HepG2 (cell line): ENCODE results near the gene CDC26. TPM values are rescaled to one million over a fixed set of nuclear protein-coding genes. Genes with fewer than 3 reads are reported as not detected.

Source experiments
- FOXC1 ChIP-seq: sonication (generic); formaldehyde crosslinking; IDR thresholded peaks from 2 replicates; pipeline ENCODE4 v1.8.0; 2022; ENCODE audit warnings: mild to moderate bottlenecking, missing genetic modification reagents, borderline replicate concordance
- HOXD1 ChIP-seq: sonication (generic); formaldehyde crosslinking; IDR thresholded peaks from 2 replicates; pipeline ENCODE4 v1.5.0; 2020; ENCODE audit warnings: missing genetic modification reagents
- KDM4B ChIP-seq: sonication (generic); formaldehyde crosslinking; IDR thresholded peaks from 2 replicates; pipeline ENCODE4 v1.4.0; 2020; ENCODE audit warnings: missing genetic modification reagents
- RBAK ChIP-seq: sonication (generic); formaldehyde crosslinking; IDR thresholded peaks from 2 replicates; pipeline ENCODE4 v1.5.1; 2020; ENCODE audit warnings: mild to moderate bottlenecking, missing genetic modification reagents
- ZMYM2 ChIP-seq: sonication (generic); formaldehyde crosslinking; IDR thresholded peaks from 2 replicates; pipeline ENCODE4 v1.8.0; 2022; ENCODE audit warnings: mild to moderate bottlenecking, missing genetic modification reagents
- ZNF549 ChIP-seq: sonication (generic); formaldehyde crosslinking; IDR thresholded peaks from 2 replicates; pipeline ENCODE4 v1.5.0; 2020; ENCODE audit warnings: missing genetic modification reagents
- ZNF816 ChIP-seq: sonication (generic); formaldehyde crosslinking; IDR thresholded peaks from 2 replicates; pipeline ENCODE4 v1.8.0; 2022; ENCODE audit warnings: missing genetic modification reagents, mild to moderate bottlenecking, borderline replicate concordance
- polyA plus RNA-seq, 8 experiments: library from polyadenylated mRNA; depleted of rRNA in 3 of 8; stranded (reverse) in 7 of 8; unstranded in 1 of 8; fragments of >200 nt; fragmentation: Illumina TruSeq in 4 of 8; extraction: Trizol in 4 of 8; gene quantifications; 2 replicates each; pipeline versions ENCODE4 v1.2.1 to v1.2.3, GENCODE V29; 2011 to 2016; ENCODE audit warnings: low read depth in 4 of 8, missing spikeins in 1 of 8, mixed read lengths in 1 of 8; ENCODE audit not compliant: insufficient read depth in 1 of 8
- total RNA-seq, 5 experiments: library from RNA; depleted of rRNA; stranded (reverse); fragments of >200 nt; fragmentation: Illumina TruSeq; extraction: Trizol; gene quantifications; 2 replicates each; pipeline ENCODE4 v1.2.3, GENCODE V29; 2016; ENCODE audit warnings: low read depth in 1 of 5
- TF ChIP-seq, protein P1 (sequence below): sonication (generic); formaldehyde crosslinking; IDR thresholded peaks from 2 replicates; pipeline ENCODE4 v1.8.1; 2023; ENCODE audit warnings: mild to moderate bottlenecking, missing genetic modification reagents
- TF ChIP-seq, protein P2 (sequence below): sonication (generic); formaldehyde crosslinking; IDR thresholded peaks from 2 replicates; pipeline ENCODE4 v1.4.0; 2020; ENCODE audit warnings: missing genetic modification reagents, borderline replicate concordance
- TF ChIP-seq, protein P3 (sequence below): sonication (generic); formaldehyde crosslinking; IDR thresholded peaks from 2 replicates; pipeline ENCODE4 v1.8.1; 2022; ENCODE audit warnings: low read depth, mild to moderate bottlenecking, missing genetic modification reagents
- TF ChIP-seq, protein P4 (sequence below): IDR thresholded peaks from 2 replicates; pipeline ENCODE4 v1.6.1; 2016; ENCODE audit warnings: low read depth
- TF ChIP-seq, protein P5 (sequence below): sonication (generic); formaldehyde crosslinking; IDR thresholded peaks from 2 replicates; pipeline ENCODE4 v1.5.0; 2020; ENCODE audit warnings: missing genetic modification reagents, mild to moderate bottlenecking, borderline replicate concordance
- TF ChIP-seq, protein P6 (sequence below): sonication (generic); formaldehyde crosslinking; IDR thresholded peaks from 2 replicates; pipeline ENCODE4 v1.4.0; 2020; ENCODE audit warnings: missing genetic modification reagents
- TF ChIP-seq, protein P7 (sequence below): sonication (generic); formaldehyde crosslinking; IDR thresholded peaks from 2 replicates; pipeline ENCODE4 v1.5.0; 2020; ENCODE audit warnings: missing genetic modification reagents

CDC26 gene
- total and polyA plus RNA-seq, 2 of the 13 experiments (the other 11 are each of a cell fraction or from before 2014, with no cell fraction given) = 26.6 to 57.9 TPM

DNA sequence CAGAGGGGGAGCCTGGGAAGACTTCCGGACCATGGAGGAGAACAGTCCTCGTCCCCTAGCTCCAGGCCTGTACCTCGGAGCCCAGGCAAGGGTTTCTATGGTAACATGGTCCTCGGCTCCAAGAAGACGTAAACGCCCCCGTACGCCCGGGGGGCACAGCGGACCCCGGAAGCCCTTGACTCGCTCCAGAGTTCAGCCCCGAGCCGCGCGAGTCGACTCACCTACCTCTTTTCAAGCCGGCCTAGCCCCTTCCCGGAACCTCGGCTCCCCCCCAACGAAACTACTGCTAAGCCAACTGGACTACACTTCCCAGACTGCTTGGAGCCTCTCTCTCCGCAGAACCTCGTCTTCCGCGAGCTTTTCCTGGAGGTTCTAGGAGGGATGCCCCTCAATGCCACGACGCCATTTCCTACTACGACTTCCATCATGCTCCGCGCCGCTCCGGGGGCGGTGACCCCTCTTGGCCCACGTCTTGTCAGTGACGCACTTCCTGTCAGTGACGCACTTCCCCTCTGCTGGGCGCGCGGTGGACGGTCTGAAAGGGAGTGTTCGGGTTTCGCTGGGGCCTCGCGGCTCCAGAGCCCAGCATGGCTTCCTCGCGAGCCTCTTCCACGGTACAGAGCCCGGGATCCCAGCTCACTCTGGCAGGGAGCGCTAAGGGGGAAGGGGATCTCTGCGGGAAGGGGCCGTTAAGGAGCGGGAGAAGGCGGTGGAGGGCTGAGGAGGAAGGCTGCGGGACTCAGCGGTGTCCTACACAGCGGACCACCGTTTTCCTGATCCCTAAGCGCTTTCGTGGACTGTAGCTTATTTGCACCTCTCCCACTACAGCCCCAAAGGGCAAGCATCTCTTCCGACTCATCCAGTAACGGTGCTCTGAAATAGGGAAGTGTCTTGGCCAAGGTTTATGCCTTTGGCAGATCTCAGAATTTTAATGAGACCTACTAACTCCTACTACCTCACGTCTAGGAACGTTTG, at the start of gene CDC26, which contains the start of gene PRPF4 (continued):
- TF ChIP-seq, protein P1, sequence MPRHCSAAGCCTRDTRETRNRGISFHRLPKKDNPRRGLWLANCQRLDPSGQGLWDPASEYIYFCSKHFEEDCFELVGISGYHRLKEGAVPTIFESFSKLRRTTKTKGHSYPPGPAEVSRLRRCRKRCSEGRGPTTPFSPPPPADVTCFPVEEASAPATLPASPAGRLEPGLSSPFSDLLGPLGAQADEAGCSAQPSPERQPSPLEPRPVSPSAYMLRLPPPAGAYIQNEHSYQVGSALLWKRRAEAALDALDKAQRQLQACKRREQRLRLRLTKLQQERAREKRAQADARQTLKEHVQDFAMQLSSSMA = no peak
- TF ChIP-seq ZNF816 (CRISPR knock-in tag) (no peak), FOXC1 (peak; percentile 14; the same call in 1 of the 2 replicates), ZMYM2 (CRISPR knock-in tag) (no peak), RBAK (CRISPR knock-in tag) (no peak), HOXD1 (no peak), KDM4B (CRISPR knock-in tag) (no peak), ZNF549 (no peak)
- TF ChIP-seq, protein P2, sequence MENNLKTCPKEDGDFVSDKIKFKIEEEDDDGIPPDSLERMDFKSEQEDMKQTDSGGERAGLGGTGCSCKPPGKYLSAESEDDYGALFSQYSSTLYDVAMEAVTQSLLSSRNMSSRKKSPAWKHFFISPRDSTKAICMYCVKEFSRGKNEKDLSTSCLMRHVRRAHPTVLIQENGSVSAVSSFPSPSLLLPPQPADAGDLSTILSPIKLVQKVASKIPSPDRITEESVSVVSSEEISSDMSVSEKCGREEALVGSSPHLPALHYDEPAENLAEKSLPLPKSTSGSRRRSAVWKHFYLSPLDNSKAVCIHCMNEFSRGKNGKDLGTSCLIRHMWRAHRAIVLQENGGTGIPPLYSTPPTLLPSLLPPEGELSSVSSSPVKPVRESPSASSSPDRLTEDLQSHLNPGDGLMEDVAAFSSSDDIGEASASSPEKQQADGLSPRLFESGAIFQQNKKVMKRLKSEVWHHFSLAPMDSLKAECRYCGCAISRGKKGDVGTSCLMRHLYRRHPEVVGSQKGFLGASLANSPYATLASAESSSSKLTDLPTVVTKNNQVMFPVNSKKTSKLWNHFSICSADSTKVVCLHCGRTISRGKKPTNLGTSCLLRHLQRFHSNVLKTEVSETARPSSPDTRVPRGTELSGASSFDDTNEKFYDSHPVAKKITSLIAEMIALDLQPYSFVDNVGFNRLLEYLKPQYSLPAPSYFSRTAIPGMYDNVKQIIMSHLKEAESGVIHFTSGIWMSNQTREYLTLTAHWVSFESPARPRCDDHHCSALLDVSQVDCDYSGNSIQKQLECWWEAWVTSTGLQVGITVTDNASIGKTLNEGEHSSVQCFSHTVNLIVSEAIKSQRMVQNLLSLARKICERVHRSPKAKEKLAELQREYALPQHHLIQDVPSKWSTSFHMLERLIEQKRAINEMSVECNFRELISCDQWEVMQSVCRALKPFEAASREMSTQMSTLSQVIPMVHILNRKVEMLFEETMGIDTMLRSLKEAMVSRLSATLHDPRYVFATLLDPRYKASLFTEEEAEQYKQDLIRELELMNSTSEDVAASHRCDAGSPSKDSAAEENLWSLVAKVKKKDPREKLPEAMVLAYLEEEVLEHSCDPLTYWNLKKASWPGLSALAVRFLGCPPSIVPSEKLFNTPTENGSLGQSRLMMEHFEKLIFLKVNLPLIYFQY (CRISPR knock-in tag) = peak; percentile 34; the same call in 1 of the 2 replicates
- TF ChIP-seq, protein P3, sequence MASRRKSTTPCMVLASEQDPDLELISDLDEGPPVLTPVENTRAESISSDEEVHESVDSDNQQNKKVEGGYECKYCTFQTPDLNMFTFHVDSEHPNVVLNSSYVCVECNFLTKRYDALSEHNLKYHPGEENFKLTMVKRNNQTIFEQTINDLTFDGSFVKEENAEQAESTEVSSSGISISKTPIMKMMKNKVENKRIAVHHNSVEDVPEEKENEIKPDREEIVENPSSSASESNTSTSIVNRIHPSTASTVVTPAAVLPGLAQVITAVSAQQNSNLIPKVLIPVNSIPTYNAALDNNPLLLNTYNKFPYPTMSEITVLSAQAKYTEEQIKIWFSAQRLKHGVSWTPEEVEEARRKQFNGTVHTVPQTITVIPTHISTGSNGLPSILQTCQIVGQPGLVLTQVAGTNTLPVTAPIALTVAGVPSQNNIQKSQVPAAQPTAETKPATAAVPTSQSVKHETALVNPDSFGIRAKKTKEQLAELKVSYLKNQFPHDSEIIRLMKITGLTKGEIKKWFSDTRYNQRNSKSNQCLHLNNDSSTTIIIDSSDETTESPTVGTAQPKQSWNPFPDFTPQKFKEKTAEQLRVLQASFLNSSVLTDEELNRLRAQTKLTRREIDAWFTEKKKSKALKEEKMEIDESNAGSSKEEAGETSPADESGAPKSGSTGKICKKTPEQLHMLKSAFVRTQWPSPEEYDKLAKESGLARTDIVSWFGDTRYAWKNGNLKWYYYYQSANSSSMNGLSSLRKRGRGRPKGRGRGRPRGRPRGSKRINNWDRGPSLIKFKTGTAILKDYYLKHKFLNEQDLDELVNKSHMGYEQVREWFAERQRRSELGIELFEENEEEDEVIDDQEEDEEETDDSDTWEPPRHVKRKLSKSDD (CRISPR knock-in tag) = peak; percentile 58; the same call in 1 of the 2 replicates
- TF ChIP-seq, protein P4, sequence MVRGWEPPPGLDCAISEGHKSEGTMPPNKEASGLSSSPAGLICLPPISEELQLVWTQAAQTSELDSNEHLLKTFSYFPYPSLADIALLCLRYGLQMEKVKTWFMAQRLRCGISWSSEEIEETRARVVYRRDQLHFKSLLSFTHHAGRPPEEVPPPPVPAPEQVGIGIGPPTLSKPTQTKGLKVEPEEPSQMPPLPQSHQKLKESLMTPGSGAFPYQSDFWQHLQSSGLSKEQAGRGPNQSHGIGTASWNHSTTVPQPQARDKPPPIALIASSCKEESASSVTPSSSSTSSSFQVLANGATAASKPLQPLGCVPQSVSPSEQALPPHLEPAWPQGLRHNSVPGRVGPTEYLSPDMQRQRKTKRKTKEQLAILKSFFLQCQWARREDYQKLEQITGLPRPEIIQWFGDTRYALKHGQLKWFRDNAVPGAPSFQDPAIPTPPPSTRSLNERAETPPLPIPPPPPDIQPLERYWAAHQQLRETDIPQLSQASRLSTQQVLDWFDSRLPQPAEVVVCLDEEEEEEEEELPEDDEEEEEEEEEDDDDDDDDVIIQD = no peak
- TF ChIP-seq, protein P5, sequence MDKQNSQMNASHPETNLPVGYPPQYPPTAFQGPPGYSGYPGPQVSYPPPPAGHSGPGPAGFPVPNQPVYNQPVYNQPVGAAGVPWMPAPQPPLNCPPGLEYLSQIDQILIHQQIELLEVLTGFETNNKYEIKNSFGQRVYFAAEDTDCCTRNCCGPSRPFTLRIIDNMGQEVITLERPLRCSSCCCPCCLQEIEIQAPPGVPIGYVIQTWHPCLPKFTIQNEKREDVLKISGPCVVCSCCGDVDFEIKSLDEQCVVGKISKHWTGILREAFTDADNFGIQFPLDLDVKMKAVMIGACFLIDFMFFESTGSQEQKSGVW = no peak
- TF ChIP-seq, protein P6, sequence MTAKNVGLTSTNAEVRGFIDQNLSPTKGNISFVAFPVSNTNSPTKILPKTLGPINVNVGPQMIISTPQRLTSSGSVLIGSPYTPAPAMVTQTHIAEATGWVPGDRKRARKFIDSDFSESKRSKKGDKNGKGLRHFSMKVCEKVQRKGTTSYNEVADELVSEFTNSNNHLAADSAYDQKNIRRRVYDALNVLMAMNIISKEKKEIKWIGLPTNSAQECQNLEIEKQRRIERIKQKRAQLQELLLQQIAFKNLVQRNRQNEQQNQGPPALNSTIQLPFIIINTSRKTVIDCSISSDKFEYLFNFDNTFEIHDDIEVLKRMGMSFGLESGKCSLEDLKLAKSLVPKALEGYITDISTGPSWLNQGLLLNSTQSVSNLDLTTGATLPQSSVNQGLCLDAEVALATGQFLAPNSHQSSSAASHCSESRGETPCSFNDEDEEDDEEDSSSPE (CRISPR knock-in tag) = peak; percentile 92
- TF ChIP-seq, protein P7, sequence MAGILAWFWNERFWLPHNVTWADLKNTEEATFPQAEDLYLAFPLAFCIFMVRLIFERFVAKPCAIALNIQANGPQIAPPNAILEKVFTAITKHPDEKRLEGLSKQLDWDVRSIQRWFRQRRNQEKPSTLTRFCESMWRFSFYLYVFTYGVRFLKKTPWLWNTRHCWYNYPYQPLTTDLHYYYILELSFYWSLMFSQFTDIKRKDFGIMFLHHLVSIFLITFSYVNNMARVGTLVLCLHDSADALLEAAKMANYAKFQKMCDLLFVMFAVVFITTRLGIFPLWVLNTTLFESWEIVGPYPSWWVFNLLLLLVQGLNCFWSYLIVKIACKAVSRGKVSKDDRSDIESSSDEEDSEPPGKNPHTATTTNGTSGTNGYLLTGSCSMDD (CRISPR knock-in tag) = no peak
